SK-N-SH treated with all-trans-retinoic acid at 6 μM for 48 hours (cell line): ENCODE measurements around the gene REV3L.

ENCODE experiments used
- ATAC-seq: fragments of 200-7000 bp; cut with Tn5 transposase; 3 replicates; pipeline ENCODE4 v1.9.1; 2020; ENCODE audit warnings: mild to moderate bottlenecking, moderate library complexity
- ARNTL ChIP-seq: fragments of 450-650 bp; formaldehyde crosslinking; IDR thresholded peaks from 2 replicates; pipeline ENCODE4 v1.5.0; 2020; ENCODE audit warnings: low read depth, mild to moderate bottlenecking, moderate library complexity, borderline replicate concordance
- BACH2 ChIP-seq: fragments of 250-450 bp; sonication (Bioruptor Pico); IDR thresholded peaks from 2 replicates; pipeline ENCODE4 v1.9.0; 2021; ENCODE audit warnings: mild to moderate bottlenecking, borderline replicate concordance
- CREB5 ChIP-seq: fragments of 250-450 bp; sonication (Bioruptor Pico); IDR thresholded peaks from 2 replicates; pipeline ENCODE4 v1.5.1; 2020; ENCODE audit warnings: low read depth, mild to moderate bottlenecking, moderate library complexity
- CSRNP3 ChIP-seq: fragments of 250-450 bp; sonication (Bioruptor Pico); IDR thresholded peaks from 2 replicates; pipeline ENCODE4 v1.5.1; 2021; ENCODE audit warnings: mild to moderate bottlenecking, moderate library complexity
- GLIS3 ChIP-seq: fragments of 250-450 bp; sonication (Bioruptor Pico); IDR thresholded peaks from 2 replicates; pipeline ENCODE4 v1.5.0; 2020; ENCODE audit warnings: mild to moderate bottlenecking, moderate library complexity
- OSR1 ChIP-seq: fragments of 250-450 bp; sonication (Bioruptor Pico); IDR thresholded peaks from 2 replicates; pipeline ENCODE4 v1.8.0; 2022; ENCODE audit warnings: moderate library complexity, mild to moderate bottlenecking, inconsistent platforms
- PATZ1 ChIP-seq: fragments of 250-450 bp; sonication (Bioruptor Pico); IDR thresholded peaks from 2 replicates; pipeline ENCODE4 v1.8.0; 2020; ENCODE audit warnings: mild to moderate bottlenecking, moderate library complexity, borderline replicate concordance
- POU6F1 ChIP-seq: fragments of 250-450 bp; sonication (Bioruptor Pico); IDR thresholded peaks from 2 replicates; pipeline ENCODE4 v1.8.0; 2021; ENCODE audit warnings: low read depth, mild to moderate bottlenecking, moderate library complexity, borderline replicate concordance
- PPARA ChIP-seq: fragments of 250-450 bp; sonication (Bioruptor Pico); IDR thresholded peaks from 2 replicates; pipeline ENCODE4 v1.5.0; 2020; ENCODE audit warnings: mild to moderate bottlenecking, borderline replicate concordance
- RARB ChIP-seq: fragments of 250-450 bp; sonication (Bioruptor Pico); IDR thresholded peaks from 2 replicates; pipeline ENCODE4 v1.8.0; 2021; ENCODE audit warnings: mild to moderate bottlenecking, moderate library complexity
- TCF4 ChIP-seq: fragments of 250-450 bp; sonication (Bioruptor Pico); IDR thresholded peaks from 2 replicates; pipeline ENCODE4 v1.8.0; 2021; ENCODE audit warnings: mild to moderate bottlenecking, moderate library complexity, borderline replicate concordance
- TOX ChIP-seq: fragments of 250-450 bp; sonication (Bioruptor Pico); IDR thresholded peaks from 2 replicates; pipeline ENCODE4 v1.8.0; 2021; ENCODE audit warnings: mild to moderate bottlenecking, moderate library complexity, borderline replicate concordance
- TSHZ2 ChIP-seq: fragments of 250-450 bp; sonication (Bioruptor Pico); IDR thresholded peaks from 2 replicates; pipeline ENCODE4 v1.5.0; 2020; ENCODE audit warnings: mild to moderate bottlenecking, moderate library complexity
- ZC3H10 ChIP-seq: fragments of 250-450 bp; sonication (Bioruptor Pico); IDR thresholded peaks from 2 replicates; pipeline ENCODE4 v1.5.1; 2021; ENCODE audit warnings: mild to moderate bottlenecking, moderate library complexity
- ZNF565 ChIP-seq: fragments of 450-650 bp; formaldehyde crosslinking; conservative IDR thresholded peaks from 2 replicates; pipeline ENCODE4 v1.5.0; 2020; ENCODE audit warnings: low read depth, mild to moderate bottlenecking, moderate library complexity
- ZNF70 ChIP-seq: fragments of 450-650 bp; formaldehyde crosslinking; IDR thresholded peaks from 2 replicates; pipeline ENCODE4 v1.5.0; 2020; ENCODE audit warnings: mild to moderate bottlenecking, moderate library complexity
- ZNF8 ChIP-seq: fragments of 450-650 bp; formaldehyde crosslinking; IDR thresholded peaks from 2 replicates; pipeline ENCODE4 v1.5.0; 2020; ENCODE audit warnings: mild to moderate bottlenecking, moderate library complexity

The REV3L gene

GRCh38 chr6:111429571-111429970, 53.4 kb downstream of the REV3L start:
- TF ChIP-seq RARB (CRISPR knock-in tag): no peak
- TF ChIP-seq ZNF565 (CRISPR knock-in tag): no peak
- no peak for TF ChIP-seq POU6F1 (CRISPR knock-in tag)
- TF ChIP-seq BACH2 (CRISPR knock-in tag): no peak
- no peak for TF ChIP-seq TCF4
- no peak for TF ChIP-seq CREB5 (CRISPR knock-in tag)
- TF ChIP-seq TOX: no peak
- no peak for TF ChIP-seq OSR1 (CRISPR knock-in tag)
- no peak for TF ChIP-seq ZNF8 (CRISPR knock-in tag)
- TF ChIP-seq GLIS3: no peak
- no peak for TF ChIP-seq PATZ1 (CRISPR knock-in tag)
- TF ChIP-seq ARNTL: no peak
- no peak for TF ChIP-seq TSHZ2 (CRISPR knock-in tag)
- ATAC-seq: no peak

- TF ChIP-seq ZC3H10 (CRISPR knock-in tag) (no peak), PPARA (no peak), BACH2 (CRISPR knock-in tag) (no peak), TSHZ2 (CRISPR knock-in tag) (no peak), ZNF70 (CRISPR knock-in tag) (no peak), TCF4 (no peak), RARB (CRISPR knock-in tag) (no peak), ZNF8 (CRISPR knock-in tag) (no peak), PATZ1 (CRISPR knock-in tag) (no peak), CSRNP3 (CRISPR knock-in tag) (no peak), CREB5 (CRISPR knock-in tag) (no peak)
- ATAC-seq: no peak
Measured at GRCh38 chr6:111428811-111429210, 54.2 kb downstream of the REV3L start.
